Endothelial cell (in vitro differentiated cells): ENCODE measurements around the gene PDE4D. TPM values are rescaled to one million over a fixed set of nuclear protein-coding genes. Genes with fewer than 3 reads are reported as not detected.

Experiments
- DNase-seq: peaks from one replicate; pipeline ENCODE4 v3.0.0; 2021; ENCODE audit warnings: low spot score
- H3K27ac Mint-ChIP-seq: one replicate; pipeline ENCODE4 v1.8.0; 2021; ENCODE audit warnings: mixed read lengths, inconsistent platforms; ENCODE audit not compliant: unreplicated experiment
- H3K27me3 Mint-ChIP-seq: one replicate; pipeline ENCODE4 v1.8.0; 2021; ENCODE audit warnings: mild to moderate bottlenecking, moderate library complexity, mixed read lengths, inconsistent platforms; ENCODE audit not compliant: unreplicated experiment
- H3K36me3 Mint-ChIP-seq: one replicate; pipeline ENCODE4 v1.8.0; 2021; ENCODE audit warnings: mild to moderate bottlenecking, low read depth, mixed read lengths, inconsistent platforms; ENCODE audit not compliant: unreplicated experiment
- H3K4me1 Mint-ChIP-seq: one replicate; pipeline ENCODE4 v1.8.0; 2021; ENCODE audit warnings: mild to moderate bottlenecking, mixed read lengths, inconsistent platforms; ENCODE audit not compliant: unreplicated experiment
- H3K4me3 Mint-ChIP-seq: one replicate; pipeline ENCODE4 v1.8.0; 2021; ENCODE audit warnings: mild to moderate bottlenecking, mixed read lengths, inconsistent platforms; ENCODE audit not compliant: unreplicated experiment
- H3K9me3 Mint-ChIP-seq: one replicate; pipeline ENCODE4 v1.8.0; 2021; ENCODE audit warnings: mixed read lengths, inconsistent platforms; ENCODE audit not compliant: unreplicated experiment
- CTCF ChIP-seq: fragments of 200-600 bp; sonication (generic); IDR thresholded peaks from one replicate; pipeline ENCODE4 v1.5.0; 2021; ENCODE audit warnings: antibody characterized with exemption; ENCODE audit not compliant: unreplicated experiment
- total RNA-seq: library from RNA; stranded (reverse); fragmentation: NEBNext Ultra II Directional; extraction: Animal tissue kit (Norgen Biotek cat#: 25700); gene quantifications from one replicate; pipeline ENCODE4 v1.2.1, GENCODE V29; 2021; ENCODE audit not compliant: unreplicated experiment

Gene PDE4D
- total RNA-seq, 1 donor from 2014 or later, result 9.4 TPM

- H3K27ac Mint-ChIP-seq, result no peak overlapping the region
- H3K9me3 Mint-ChIP-seq, result no peaks in the 10 kb centered on the region
- no peak for TF ChIP-seq CTCF
- no peak for DNase-seq
- H3K4me1 Mint-ChIP-seq, result peaks cover 5% of the 10 kb centered on the region
- no peaks in the 10 kb centered on the region for H3K36me3 Mint-ChIP-seq
- H3K4me3 Mint-ChIP-seq, result no peak overlapping the region
- no peaks in the 10 kb centered on the region for H3K27me3 Mint-ChIP-seq
Observed at GRCh38 chr5:59104400-59105127, 789.0 kb downstream of the PDE4D start.

DNA sequence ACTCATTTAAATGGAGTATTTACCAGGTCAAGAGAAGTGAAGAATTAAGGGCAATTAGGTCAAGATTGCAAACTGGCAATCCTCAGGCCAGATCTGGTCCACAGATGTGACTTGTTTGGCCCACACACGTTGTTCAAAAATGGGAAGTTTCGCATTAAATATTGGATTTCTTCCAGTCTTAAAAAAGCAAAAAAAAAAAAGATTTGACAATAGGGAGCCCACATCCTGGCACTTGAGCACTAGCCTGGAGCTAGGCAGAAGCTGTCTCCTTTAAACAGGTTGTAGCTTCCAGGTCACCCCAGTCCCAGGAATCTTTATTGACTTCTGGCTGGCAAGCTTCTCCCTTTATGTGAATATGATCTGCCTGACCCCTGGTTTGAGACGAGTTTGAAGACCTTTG lies 790.2 kb downstream of the PDE4D start:
- Mint-ChIP-seq H3K9me3 (no peaks in the 10 kb centered on the region), H3K27ac (no peak overlapping the region), H3K4me3 (no peak overlapping the region), H3K4me1 (peaks cover 5% of the 10 kb centered on the region), H3K27me3 (no peaks in the 10 kb centered on the region), H3K36me3 (no peaks in the 10 kb centered on the region)
- no peak for TF ChIP-seq CTCF
- no peak for DNase-seq

GRCh38 chr5:59102437-59102836 lies 791.1 kb downstream of the PDE4D start:
- no peaks in the 10 kb centered on the region for H3K9me3 Mint-ChIP-seq
- no peak for TF ChIP-seq CTCF
- DNase-seq, result no peak
- H3K27me3 Mint-ChIP-seq, result no peaks in the 10 kb centered on the region
- H3K4me1 Mint-ChIP-seq, result peaks cover 5% of the 10 kb centered on the region
- H3K4me3 Mint-ChIP-seq, result no peak overlapping the region
- H3K36me3 Mint-ChIP-seq, result no peaks in the 10 kb centered on the region
- no peak overlapping the region for H3K27ac Mint-ChIP-seq

DNA sequence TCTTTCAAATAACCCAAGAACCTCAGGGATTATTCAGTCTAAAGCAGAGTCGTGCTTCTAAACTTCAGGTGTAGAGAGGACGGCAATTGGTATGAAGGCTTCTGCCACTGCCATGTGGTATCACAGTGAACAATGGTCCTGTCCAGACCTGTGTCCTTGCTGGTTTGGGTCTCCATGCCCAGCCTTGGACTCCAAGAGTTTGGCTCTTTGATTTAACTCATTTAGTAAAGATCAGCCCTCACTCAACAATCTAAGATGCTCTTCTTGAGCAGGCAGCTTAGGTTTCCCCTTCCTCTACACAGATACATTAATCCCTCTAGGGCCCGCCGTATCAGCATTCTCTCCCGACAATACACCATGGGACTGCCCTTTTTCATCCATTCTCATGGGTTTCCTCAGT lies 792.7 kb downstream of the PDE4D start:
- Mint-ChIP-seq H3K4me3 (no peak overlapping the region), H3K27me3 (no peaks in the 10 kb centered on the region), H3K36me3 (no peaks in the 10 kb centered on the region), H3K27ac (no peak overlapping the region), H3K9me3 (no peaks in the 10 kb centered on the region), H3K4me1 (peaks cover 5% of the 10 kb centered on the region)
- no peak for TF ChIP-seq CTCF
- DNase-seq, result no peak

DNA sequence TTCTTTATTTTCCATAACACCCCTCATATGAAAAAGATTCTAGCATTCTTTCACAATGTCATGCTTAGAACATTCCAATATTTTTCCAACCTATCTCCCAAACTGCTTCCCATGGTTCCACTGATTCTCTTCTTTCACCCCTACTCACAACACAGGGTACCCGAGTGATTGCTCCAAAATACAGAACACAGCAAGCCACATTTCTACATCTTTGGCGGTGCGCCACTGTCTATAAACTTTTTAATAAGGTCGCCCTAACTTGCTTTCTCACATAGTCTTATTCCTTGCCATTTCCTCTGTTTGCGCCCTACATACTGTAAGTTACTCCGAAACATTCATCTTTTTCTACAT lies 793.6 kb downstream of the PDE4D start:
- peaks cover 5% of the 10 kb centered on the region for H3K4me1 Mint-ChIP-seq
- no peak overlapping the region for H3K4me3 Mint-ChIP-seq
- H3K27me3 Mint-ChIP-seq, result no peaks in the 10 kb centered on the region
- H3K36me3 Mint-ChIP-seq, result no peaks in the 10 kb centered on the region
- H3K9me3 Mint-ChIP-seq, result no peaks in the 10 kb centered on the region
- no peak overlapping the region for H3K27ac Mint-ChIP-seq
- DNase-seq, result no peak
- TF ChIP-seq CTCF, result no peak
